ENCODE data around the gene MED20.

MED20 gene

DNA sequence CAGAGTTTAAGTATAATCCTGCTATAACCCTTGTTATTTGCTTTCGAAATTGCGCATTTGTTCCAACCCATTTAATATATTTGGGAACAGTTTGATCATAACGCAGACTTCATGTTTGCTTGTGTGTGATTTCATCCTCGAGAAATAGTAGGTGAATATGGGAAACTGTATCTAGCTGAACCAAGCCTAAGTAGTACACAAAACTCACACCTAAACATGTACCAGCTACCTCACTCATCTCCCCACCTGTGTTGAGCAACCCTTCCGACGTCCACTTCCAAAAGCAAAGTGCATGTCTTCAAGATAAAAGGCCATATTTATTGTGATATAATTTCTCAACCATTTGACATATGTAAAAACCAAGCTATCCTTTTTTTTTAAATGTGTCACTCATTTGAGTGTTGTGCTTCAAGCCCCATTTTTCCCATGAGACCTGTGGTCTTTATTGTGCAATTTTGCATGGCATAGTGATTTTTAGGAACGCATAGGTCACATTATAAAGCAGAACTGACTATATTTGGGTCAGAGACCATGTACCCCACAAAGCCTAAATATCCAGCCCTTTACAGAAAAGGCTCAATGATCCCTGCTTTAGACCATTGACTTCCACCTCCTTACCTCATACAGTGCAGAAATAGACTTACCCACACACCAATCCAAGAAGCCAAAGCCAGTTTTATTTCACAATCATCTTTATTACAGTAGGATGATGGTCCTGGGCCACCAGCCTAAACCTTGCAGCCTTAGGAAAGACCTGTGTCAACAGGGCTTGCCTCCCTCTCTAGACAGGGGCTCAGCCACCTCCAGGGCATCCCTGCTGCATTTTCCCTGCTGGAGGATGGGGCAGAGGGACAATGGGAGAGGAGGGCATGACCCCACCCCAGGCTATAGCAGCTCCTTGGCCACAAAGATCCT is 13.6 kb upstream of the MED20 start:
- H3K4me3 ChIP-seq (ENCODE audit: low read length in 2 of 2): no peak overlapping the region
- H3K36me3 ChIP-seq (ENCODE audit: control insufficient read depth in 2 of 2, insufficient read depth in 2 of 2, low read length in 2 of 2): peaks cover 46 to 67% of the 10 kb centered on the region in 2 donors
- H3K9ac ChIP-seq (ENCODE audit: low read depth in 1 of 2, low read length in 2 of 2): no peak overlapping the region
- H3K9me3 ChIP-seq (ENCODE audit: control insufficient read depth in 2 of 2, low read length in 2 of 2): no peaks in the 10 kb centered on the region
- peaks cover 12 to 26% of the 10 kb centered on the region in 2 donors for H3K4me1 ChIP-seq (ENCODE audit: control insufficient read depth in 2 of 2, insufficient read depth in 2 of 2, low read length in 2 of 2)
- no peak overlapping the region for H3K27ac ChIP-seq (ENCODE audit: low read depth in 2 of 2, low read length in 2 of 2)
- no peaks in the 10 kb centered on the region for H3K27me3 ChIP-seq (ENCODE audit: control insufficient read depth in 2 of 2, insufficient read depth in 2 of 2, low read length in 2 of 2)

DNA sequence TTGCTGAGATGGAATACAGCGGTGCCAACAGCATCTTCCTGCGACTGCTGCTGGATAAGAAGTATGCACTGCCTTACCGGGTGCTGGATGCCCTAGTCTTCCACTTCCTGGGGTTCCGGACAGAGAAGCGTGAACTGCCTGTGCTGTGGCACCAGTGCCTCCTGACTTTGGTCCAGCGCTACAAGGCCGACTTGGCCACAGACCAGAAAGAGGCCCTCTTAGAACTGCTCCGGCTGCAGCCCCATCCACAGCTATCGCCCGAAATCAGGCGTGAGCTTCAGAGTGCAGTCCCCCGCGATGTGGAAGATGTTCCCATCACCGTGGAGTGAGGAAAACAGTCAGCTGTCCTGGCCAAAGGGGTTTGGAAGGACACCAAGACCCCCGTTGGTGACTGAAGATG is 11.4 kb upstream of the MED20 start:
- Histone ChIP-seq H3K9ac (ENCODE audit: low read depth in 1 of 2, low read length in 2 of 2) (no peak overlapping the region), H3K9me3 (ENCODE audit: control insufficient read depth in 2 of 2, low read length in 2 of 2) (no peaks in the 10 kb centered on the region), H3K36me3 (ENCODE audit: control insufficient read depth in 2 of 2, insufficient read depth in 2 of 2, low read length in 2 of 2) (peaks cover 55 to 86% of the 10 kb centered on the region in 2 donors), H3K27me3 (ENCODE audit: control insufficient read depth in 2 of 2, insufficient read depth in 2 of 2, low read length in 2 of 2) (no peaks in the 10 kb centered on the region), H3K4me3 (ENCODE audit: low read length in 2 of 2) (no peak overlapping the region), H3K27ac (ENCODE audit: low read depth in 2 of 2, low read length in 2 of 2) (no peak overlapping the region), H3K4me1 (ENCODE audit: control insufficient read depth in 2 of 2, insufficient read depth in 2 of 2, low read length in 2 of 2) (peaks cover 3 to 14% of the 10 kb centered on the region in 2 donors)

DNA sequence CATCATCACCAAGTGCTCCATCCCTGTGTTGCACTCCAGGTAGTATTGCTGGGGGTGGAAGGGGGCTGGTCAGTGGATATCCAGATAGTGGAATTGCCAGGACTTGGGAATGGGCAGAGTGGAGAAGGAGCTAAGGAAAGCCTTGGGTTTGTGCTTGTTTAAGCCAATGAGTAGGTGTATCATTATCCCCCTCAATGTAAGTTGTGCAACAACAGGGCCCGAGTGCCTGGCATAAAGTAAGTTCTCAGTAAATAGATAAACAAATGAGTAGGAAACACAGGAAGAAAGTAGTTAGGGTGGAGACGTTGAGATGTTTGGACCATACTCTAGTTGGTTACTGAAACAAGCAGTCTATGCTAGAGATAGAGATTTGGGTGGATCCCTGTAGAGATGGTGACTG is 10.9 kb upstream of the MED20 start:
- Histone ChIP-seq H3K27ac (ENCODE audit: low read depth in 2 of 2, low read length in 2 of 2) (no peak overlapping the region), H3K27me3 (ENCODE audit: control insufficient read depth in 2 of 2, insufficient read depth in 2 of 2, low read length in 2 of 2) (no peaks in the 10 kb centered on the region), H3K9me3 (ENCODE audit: control insufficient read depth in 2 of 2, low read length in 2 of 2) (no peaks in the 10 kb centered on the region), H3K4me1 (ENCODE audit: control insufficient read depth in 2 of 2, insufficient read depth in 2 of 2, low read length in 2 of 2) (peaks cover 3 to 12% of the 10 kb centered on the region in 2 donors), H3K36me3 (ENCODE audit: control insufficient read depth in 2 of 2, insufficient read depth in 2 of 2, low read length in 2 of 2) (peaks cover 55 to 85% of the 10 kb centered on the region in 2 donors), H3K4me3 (ENCODE audit: low read length in 2 of 2) (no peak overlapping the region), H3K9ac (ENCODE audit: low read depth in 1 of 2, low read length in 2 of 2) (no peak overlapping the region)

DNA sequence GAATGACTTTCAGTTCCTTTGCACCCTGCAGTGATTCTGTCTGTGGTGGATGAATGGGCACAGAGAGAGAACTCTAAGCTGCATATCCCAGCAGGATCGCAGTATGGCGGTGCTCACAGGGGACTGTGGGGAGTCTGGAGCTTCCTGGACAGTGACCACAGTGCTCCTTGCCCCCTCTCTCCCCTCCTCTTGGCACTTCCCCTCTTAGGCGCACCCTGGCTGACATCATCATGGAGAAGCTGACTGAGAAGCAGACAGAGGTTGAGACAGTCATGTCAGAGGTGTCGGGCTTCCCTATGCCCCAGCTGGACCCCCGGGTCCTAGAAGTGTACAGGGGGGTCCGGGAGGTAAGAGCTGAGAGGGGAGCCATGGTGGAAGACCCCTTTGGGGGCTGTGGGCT is 9.0 kb upstream of the MED20 start:
- H3K36me3 ChIP-seq (ENCODE audit: control insufficient read depth in 2 of 2, insufficient read depth in 2 of 2, low read length in 2 of 2): peaks cover 53 to 74% of the 10 kb centered on the region in 2 donors

DNA sequence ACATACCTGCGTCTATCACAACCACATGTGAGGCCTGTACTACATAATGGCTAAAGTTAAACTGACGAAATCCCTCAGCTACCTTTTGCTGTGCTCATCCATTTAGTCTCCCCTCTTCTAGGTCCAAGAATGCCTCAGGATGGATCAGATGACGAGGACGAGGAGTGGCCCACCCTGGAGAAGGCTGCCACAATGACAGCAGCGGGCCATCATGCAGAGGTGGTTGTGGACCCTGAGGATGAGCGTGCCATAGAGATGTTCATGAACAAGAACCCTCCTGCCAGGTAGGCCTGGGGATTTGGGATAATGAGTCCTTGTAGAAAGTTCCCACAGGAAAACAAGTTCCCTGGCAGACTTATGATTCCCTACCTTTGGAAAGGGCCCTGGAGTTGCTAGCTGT is 6.3 kb upstream of the MED20 start:
- Histone ChIP-seq H3K4me3 (ENCODE audit: low read length in 2 of 2) (no peak overlapping the region), H3K27ac (ENCODE audit: low read depth in 2 of 2, low read length in 2 of 2) (no peak overlapping the region), H3K9me3 (ENCODE audit: control insufficient read depth in 2 of 2, low read length in 2 of 2) (no peaks in the 10 kb centered on the region), H3K4me1 (ENCODE audit: control insufficient read depth in 2 of 2, insufficient read depth in 2 of 2, low read length in 2 of 2) (peaks cover 2 to 6% of the 10 kb centered on the region in 2 donors), H3K9ac (ENCODE audit: low read depth in 1 of 2, low read length in 2 of 2) (no peak overlapping the region), H3K27me3 (ENCODE audit: control insufficient read depth in 2 of 2, insufficient read depth in 2 of 2, low read length in 2 of 2) (no peaks in the 10 kb centered on the region), H3K36me3 (ENCODE audit: control insufficient read depth in 2 of 2, insufficient read depth in 2 of 2, low read length in 2 of 2) (peaks cover 35 to 60% of the 10 kb centered on the region in 2 donors)

More for the DNA sequence above, 9.0 kb upstream of the MED20 start:
- Histone ChIP-seq H3K4me1 (ENCODE audit: control insufficient read depth in 2 of 2, insufficient read depth in 2 of 2, low read length in 2 of 2) (no peaks in the 10 kb centered on the region), H3K9ac (ENCODE audit: low read depth in 1 of 2, low read length in 2 of 2) (no peak overlapping the region), H3K27ac (ENCODE audit: low read depth in 2 of 2, low read length in 2 of 2) (no peak overlapping the region), H3K9me3 (ENCODE audit: control insufficient read depth in 2 of 2, low read length in 2 of 2) (no peaks in the 10 kb centered on the region), H3K4me3 (ENCODE audit: low read length in 2 of 2) (no peak overlapping the region), H3K27me3 (ENCODE audit: control insufficient read depth in 2 of 2, insufficient read depth in 2 of 2, low read length in 2 of 2) (no peaks in the 10 kb centered on the region)

DNA sequence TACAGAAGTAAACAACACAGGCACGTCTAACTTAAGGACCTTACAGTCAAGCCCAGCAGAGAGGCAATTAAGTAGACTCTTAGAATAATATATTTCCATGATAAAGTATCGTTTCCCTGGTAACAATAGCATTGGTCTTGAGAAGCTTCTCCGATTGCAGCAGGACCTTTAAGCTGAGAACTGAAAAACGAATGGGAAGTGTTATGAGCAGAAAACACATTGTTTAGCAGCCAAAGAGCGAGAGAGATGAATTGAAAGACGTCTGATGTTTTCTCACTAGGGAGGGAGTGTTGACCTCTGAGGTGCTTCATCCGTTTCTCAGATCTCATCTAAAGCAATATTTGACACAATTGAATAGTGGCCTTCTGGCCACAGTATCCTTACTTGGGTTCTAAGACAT is 1.2 kb upstream of the MED20 start:
- H3K4me3 ChIP-seq (ENCODE audit: low read length in 2 of 2): peak overlapping the region; percentile 98 to 100
- H3K4me1 ChIP-seq (ENCODE audit: control insufficient read depth in 2 of 2, insufficient read depth in 2 of 2, low read length in 2 of 2): peaks cover 14 to 17% of the 10 kb centered on the region in 2 donors
- no peaks in the 10 kb centered on the region for H3K9me3 ChIP-seq (ENCODE audit: control insufficient read depth in 2 of 2, low read length in 2 of 2)
- H3K9ac ChIP-seq (ENCODE audit: low read depth in 1 of 2, low read length in 2 of 2): peak overlapping the region; percentile 94 to 100
- no peaks in the 10 kb centered on the region for H3K27me3 ChIP-seq (ENCODE audit: control insufficient read depth in 2 of 2, insufficient read depth in 2 of 2, low read length in 2 of 2)
- H3K36me3 ChIP-seq (ENCODE audit: control insufficient read depth in 2 of 2, insufficient read depth in 2 of 2, low read length in 2 of 2): peaks cover 0 to 14% of the 10 kb centered on the region in 2 donors
- no peak overlapping the region for H3K27ac ChIP-seq (ENCODE audit: low read depth in 2 of 2, low read length in 2 of 2)

DNA sequence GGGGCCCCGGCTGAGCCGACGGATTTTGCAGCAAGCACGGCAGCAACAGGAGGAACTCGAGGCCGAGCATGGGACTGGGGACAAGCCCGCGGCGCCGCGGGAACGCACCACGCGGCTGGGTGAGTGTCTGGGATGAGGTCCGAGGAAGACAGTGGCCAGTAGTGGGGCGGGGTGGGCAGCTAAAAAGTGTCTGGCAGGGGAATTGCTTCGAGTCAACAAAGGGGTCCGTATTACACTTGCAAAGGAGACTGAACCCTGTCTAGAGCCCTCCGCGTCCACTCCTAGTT is 716 bp upstream of the MED20 start:
- Histone ChIP-seq H3K4me3 (ENCODE audit: low read length in 2 of 2) (peak overlapping the region; percentile 98 to 100), H3K27ac (ENCODE audit: low read depth in 2 of 2, low read length in 2 of 2) (peak overlapping the region; percentile 99), H3K27me3 (ENCODE audit: control insufficient read depth in 2 of 2, insufficient read depth in 2 of 2, low read length in 2 of 2) (no peaks in the 10 kb centered on the region), H3K4me1 (ENCODE audit: control insufficient read depth in 2 of 2, insufficient read depth in 2 of 2, low read length in 2 of 2) (peaks cover 14 to 17% of the 10 kb centered on the region in 2 donors), H3K36me3 (ENCODE audit: control insufficient read depth in 2 of 2, insufficient read depth in 2 of 2, low read length in 2 of 2) (peaks cover 0 to 14% of the 10 kb centered on the region in 2 donors), H3K9ac (ENCODE audit: low read depth in 1 of 2, low read length in 2 of 2) (peak overlapping the region; percentile 94 to 100), H3K9me3 (ENCODE audit: control insufficient read depth in 2 of 2, low read length in 2 of 2) (no peaks in the 10 kb centered on the region)

DNA sequence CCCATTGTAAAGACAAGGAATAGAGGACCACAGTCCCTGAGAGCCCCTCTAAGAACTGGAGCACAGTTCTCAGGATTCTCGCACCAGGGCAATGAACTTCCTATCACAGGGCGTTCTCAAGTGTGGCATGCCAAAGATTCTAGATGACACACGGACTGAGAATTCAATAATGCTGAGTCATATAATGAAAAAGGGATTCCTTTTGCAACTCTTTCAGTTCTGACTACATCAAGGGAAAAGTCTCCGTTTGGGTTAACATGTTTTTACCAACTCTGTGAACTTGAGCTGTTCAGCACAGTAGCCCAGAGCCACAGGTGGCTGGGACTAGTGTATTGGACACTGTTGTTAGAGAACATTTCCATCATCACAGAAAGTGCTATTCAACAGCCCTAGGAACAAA is 3.4 kb downstream of the MED20 start:
- Histone ChIP-seq H3K9me3 (ENCODE audit: control insufficient read depth in 2 of 2, low read length in 2 of 2) (no peaks in the 10 kb centered on the region), H3K36me3 (ENCODE audit: control insufficient read depth in 2 of 2, insufficient read depth in 2 of 2, low read length in 2 of 2) (peaks cover 12 to 25% of the 10 kb centered on the region in 2 donors), H3K9ac (ENCODE audit: low read depth in 1 of 2, low read length in 2 of 2) (no peak overlapping the region), H3K27me3 (ENCODE audit: control insufficient read depth in 2 of 2, insufficient read depth in 2 of 2, low read length in 2 of 2) (no peaks in the 10 kb centered on the region), H3K4me1 (ENCODE audit: control insufficient read depth in 2 of 2, insufficient read depth in 2 of 2, low read length in 2 of 2) (peaks cover 13 to 14% of the 10 kb centered on the region in 2 donors), H3K4me3 (ENCODE audit: low read length in 2 of 2) (no peak overlapping the region), H3K27ac (ENCODE audit: low read depth in 2 of 2, low read length in 2 of 2) (no peak overlapping the region)

DNA sequence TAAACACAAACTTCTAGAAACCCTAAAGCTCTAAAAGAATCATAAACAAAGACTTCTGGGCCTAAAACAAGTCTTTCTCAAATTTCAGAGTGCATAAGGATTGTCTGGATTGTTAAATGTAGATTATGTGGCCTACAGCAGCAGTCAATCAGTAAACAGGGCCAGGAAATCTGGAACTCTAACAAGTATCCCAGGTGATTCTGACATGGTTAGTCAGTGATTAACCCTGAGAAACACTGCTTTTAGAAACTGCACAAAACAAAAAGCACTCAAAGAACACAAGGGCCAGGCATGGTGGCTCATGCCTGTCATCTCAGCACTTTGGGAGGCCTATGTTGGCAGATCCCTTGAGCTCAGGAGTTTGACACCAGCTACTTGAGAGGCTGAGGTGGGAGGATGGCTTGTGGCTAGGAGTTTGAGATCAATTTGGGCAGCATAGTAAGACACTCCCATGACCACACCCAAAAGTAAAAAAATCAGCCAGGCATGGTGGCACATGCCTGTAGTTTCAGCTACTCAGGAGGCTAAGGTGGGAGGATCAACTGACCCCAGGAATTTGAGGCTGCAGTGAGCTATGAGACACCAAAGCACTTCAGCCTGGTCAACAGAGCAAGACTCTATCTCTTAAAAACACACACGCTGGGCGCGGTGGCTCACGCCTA is 5.9 kb downstream of the MED20 start:
- Histone ChIP-seq H3K27ac (ENCODE audit: low read depth in 2 of 2, low read length in 2 of 2) (no peak overlapping the region), H3K4me3 (ENCODE audit: low read length in 2 of 2) (no peak overlapping the region), H3K9ac (ENCODE audit: low read depth in 1 of 2, low read length in 2 of 2) (no peak overlapping the region), H3K9me3 (ENCODE audit: control insufficient read depth in 2 of 2, low read length in 2 of 2) (no peaks in the 10 kb centered on the region), H3K36me3 (ENCODE audit: control insufficient read depth in 2 of 2, insufficient read depth in 2 of 2, low read length in 2 of 2) (peaks cover 16 to 31% of the 10 kb centered on the region in 2 donors), H3K4me1 (ENCODE audit: control insufficient read depth in 2 of 2, insufficient read depth in 2 of 2, low read length in 2 of 2) (peaks cover 3 to 4% of the 10 kb centered on the region in 2 donors), H3K27me3 (ENCODE audit: control insufficient read depth in 2 of 2, insufficient read depth in 2 of 2, low read length in 2 of 2) (no peaks in the 10 kb centered on the region)

DNA sequence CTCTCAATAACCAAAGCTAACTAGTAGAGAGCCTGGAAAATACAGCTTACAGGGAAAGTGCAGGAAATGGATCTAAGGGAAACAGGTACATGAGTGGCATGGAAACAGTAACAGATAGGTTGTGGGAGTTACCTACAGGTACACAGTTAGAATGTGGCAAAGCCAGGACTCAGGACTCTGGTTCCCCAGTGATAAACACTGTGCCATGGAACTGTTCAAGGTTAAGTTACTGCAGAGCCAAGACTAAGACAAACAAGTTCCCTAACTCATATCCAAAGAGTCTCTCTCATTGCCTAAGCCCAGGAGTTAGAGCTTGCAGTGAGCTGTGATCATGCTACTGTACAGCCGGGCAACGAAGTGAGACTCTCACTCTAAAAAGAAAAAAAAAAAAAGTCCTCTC is 6.6 kb downstream of the MED20 start:
- H3K27ac ChIP-seq (ENCODE audit: low read depth in 2 of 2, low read length in 2 of 2): no peak overlapping the region
- peaks cover 16 to 37% of the 10 kb centered on the region in 2 donors for H3K36me3 ChIP-seq (ENCODE audit: control insufficient read depth in 2 of 2, insufficient read depth in 2 of 2, low read length in 2 of 2)
- no peak overlapping the region for H3K9ac ChIP-seq (ENCODE audit: low read depth in 1 of 2, low read length in 2 of 2)
- H3K9me3 ChIP-seq (ENCODE audit: control insufficient read depth in 2 of 2, low read length in 2 of 2): no peaks in the 10 kb centered on the region
- H3K4me3 ChIP-seq (ENCODE audit: low read length in 2 of 2): no peak overlapping the region
- no peaks in the 10 kb centered on the region for H3K4me1 ChIP-seq (ENCODE audit: control insufficient read depth in 2 of 2, insufficient read depth in 2 of 2, low read length in 2 of 2)
- H3K27me3 ChIP-seq (ENCODE audit: control insufficient read depth in 2 of 2, insufficient read depth in 2 of 2, low read length in 2 of 2): no peaks in the 10 kb centered on the region

Data from mucosa of rectum (tissue), 2 donors.